GM18870 (cell line): ENCODE measurements around the gene LOC101059915.
A peak's percentile ranks its signal among the peaks of the same experiment; 100 is the strongest.
"Not testable (repeated sequence)": the region's sequence is repeated elsewhere in the genome, so short reads cannot be mapped to it uniquely, and the experiment has no call there.

ENCODE experiments used
- ATAC-seq: cut with Tn5 transposase; IDR thresholded peaks from one replicate; pipeline ENCODE4 v1.9.1; 2021; ENCODE audit warnings: moderate library complexity; ENCODE audit not compliant: unreplicated experiment

LOC101059915 gene

DNA sequence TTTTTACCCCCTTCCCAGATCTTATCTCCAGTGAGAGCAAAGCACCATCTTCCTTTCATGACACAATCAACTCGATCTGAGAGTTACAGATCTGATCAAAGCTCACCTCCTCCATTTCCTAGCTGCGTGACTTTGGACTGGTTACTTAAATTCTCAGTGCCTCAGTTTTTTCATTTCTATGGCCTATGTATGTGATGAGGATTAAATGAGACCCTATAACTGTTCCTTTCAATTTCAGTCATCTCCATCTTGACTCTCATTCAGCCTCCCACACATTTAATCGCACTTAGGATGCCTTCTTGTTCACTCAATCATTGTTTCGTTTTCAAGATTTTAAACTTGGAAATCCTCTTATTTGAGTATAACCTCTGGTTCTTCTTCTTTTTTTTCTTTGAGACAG, 28.9 kb upstream of the LOC101059915 start:
- ATAC-seq: no peak

DNA sequence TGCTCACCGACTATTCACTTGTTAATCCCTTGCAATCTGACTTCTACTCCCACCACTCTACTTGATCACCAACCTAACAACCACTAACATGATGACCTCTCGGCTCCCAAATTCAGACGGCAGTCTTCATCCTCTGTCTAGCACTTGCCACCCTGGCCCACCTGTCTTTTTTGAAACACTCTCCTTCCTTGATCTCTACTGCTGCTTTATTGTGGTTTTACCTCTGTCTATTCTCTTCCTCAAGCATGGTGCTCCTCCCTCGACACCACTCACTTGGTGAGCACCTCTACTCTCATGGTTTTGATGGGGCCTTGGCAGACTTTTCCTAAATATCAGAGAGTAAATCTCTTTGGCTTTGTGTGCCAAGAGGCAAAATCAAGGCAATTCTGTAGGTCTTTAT, 27.3 kb upstream of the LOC101059915 start:
- ATAC-seq: no peak

DNA sequence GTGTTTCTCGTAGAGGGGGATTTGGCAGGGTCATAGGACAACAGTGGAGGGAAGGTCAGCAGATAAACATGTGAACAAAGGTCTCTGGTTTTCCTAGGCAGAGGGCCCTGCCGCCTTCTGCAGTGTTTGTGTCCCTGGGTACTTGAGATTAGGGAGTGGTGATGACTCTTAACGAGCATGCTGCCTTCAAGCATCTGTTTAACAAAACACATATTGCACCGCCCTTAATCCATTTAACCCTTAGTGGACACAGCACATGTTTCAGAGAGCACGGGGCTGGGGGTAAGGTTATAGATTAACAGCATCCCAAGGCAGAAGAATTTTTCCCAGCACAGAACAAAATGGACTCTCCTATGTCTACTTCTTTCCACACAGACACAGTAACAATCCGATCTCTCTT, 22.9 kb upstream of the LOC101059915 start:
- ATAC-seq: not testable (repeated sequence)

DNA sequence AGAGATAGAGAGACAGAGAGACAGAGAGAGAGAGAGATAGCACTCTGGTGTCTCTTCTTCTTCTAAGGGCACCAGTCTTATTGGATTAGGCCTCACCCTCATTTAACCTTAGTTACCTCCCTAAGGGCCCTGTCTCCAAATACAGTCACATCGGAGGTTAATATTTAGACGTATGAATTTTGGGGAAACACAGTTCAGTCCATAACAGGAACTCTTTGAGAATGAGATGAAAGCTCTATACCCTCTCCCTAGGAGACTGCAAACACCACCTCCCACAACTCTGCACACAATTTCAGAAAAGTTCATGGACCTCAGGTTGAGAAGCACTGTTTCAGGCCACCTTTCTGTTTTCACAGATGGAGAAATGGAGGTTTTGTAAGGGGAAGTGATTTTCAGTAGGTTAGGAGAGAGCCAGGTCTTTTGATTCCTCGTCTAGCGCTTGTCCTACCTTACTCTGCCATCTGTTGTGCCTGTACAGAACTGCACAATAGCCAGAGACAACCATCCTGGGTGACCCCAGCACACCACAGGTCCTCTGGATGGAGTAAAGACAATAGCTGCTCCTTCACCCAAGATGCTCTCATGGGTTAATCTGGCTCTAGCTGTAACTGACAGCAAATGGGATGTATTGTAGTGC, 16.9 kb upstream of the LOC101059915 start:
- ATAC-seq: peak; percentile 73

DNA sequence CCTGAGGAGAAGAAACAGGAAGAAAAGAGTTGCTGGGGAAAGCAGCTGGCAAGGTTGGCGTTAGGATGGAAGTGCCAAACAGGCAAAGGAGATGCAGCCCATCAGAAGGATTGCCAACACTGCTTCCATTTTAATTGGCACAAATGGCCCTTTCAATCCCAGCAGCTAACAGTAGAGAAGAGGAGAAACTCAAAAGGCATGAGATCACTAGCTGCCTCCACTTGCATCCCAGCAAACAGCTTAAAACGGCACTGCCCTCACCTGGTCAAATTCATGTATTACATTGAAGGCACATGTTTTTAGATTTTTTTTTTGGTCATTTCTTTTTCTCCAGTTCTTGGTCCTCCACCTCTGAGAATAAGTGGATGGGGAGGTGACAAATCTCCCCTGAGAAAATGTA, 14.9 kb upstream of the LOC101059915 start:
- ATAC-seq: no peak

DNA sequence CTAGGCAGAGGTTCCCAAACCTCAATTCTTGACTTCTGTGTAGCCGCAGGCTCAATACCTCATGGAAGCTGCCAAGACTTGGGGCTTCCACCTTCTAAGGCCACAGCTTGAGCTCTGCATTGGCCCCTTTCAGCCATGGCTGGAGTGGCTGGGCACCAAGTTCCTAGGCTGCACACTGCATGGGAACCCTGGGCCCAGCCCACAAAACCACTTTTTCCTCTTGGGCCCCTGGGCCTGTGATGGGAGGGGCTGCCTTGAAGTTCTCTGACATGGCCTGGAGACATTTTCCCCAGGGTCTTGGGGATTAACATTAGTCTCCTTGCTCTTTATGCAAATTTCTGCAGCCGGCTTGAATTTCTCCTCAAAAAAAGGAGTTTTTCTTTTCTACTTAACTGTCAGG, 14.0 kb upstream of the LOC101059915 start:
- ATAC-seq: no peak

DNA sequence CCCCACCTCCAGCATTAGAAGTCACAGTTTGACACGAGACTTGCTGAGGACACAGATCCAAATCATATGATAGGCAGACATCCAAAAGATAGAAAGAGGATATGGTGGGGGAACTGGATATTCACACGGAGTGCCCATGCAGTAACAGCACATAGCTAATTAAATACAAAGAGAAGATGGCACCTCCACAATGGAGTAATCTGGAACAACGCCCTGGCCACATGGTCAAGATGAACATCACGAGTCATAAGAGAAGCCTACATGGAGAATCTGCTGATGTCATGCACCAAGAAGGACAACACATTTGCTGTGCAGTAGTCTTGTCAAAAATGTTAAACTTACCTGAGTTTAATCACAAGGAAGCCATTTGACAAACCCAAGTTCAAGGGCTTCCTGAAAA, 10.1 kb upstream of the LOC101059915 start:
- no peak for ATAC-seq

DNA sequence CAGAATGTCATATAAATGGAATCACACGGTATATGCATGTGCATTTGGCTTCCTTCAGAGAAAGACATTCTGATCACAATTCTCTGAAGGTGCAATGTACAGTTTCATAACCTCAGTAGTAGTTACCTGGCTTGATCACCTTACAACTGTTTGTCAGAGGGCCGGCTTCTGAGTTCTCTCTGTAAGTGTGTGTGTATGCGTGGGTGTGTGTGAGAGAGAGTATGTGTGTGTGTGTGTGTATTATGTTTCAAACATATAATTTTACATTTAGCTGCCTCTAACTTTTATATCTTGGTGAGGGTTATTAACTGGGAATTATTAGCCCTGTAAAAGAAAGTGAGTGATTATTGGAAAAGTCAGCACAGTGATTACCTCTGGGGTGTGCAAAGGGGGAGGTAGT, 8.0 kb upstream of the LOC101059915 start:
- ATAC-seq: no peak

DNA sequence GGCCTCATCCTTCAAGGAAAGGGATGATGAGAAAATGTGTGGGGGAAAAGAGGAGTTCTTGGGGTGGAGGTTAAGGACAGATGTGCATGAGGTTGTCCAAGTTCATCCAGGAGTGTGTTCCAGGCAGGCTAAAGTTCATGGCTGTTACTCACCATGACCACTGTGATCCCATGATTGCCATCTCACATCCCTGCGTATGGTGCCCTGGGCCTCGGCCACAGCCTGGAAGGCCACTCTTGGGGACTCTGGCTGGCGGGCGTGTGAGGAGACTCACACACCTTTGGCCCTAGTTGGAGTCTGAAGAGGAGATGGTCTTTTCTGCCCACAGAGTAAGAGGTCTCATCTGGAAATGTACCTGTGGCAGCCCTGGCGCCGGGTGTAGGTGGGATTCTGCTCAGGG, 7.4 kb upstream of the LOC101059915 start:
- no peak for ATAC-seq

DNA sequence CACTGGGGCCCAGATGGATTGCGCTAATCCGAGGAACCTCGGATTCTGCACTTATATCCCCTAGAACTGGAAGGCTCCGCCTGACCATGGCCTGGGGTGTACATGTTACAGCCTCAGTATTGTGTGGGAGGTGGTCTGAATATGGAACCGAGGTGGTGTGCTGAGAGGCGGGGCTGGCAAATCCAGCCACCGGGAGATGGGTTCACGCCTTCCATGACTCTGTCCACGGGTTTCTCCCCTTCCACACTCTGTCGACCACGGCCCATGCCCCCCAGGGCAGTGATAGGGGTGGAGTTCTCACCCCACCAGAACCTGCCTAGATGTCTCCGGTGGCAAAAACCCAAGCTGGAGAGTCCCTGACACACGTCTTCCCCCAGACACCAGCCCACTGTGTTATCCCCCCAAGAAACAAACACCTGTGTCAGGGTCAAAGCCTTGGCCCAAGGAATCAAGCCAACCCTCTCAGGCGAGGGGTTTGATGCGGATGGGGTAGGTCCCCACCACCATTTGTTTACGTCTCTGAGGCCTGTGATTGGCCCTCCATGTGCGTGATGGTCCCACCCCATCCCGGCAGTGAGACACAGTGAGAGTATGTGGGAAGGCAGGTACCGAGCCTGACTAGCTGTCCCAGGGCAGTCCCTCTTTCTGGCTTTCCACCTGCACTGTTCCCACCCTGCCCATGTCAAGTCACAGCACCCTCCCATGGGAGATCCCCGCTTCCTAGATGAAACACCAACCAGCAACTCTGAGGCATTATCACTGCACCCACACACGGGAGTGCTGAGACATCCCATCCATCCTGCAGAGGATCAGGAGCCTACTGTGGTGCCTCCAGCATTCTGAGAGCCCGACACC, 6.6 kb upstream of the LOC101059915 start:
- no peak for ATAC-seq

DNA sequence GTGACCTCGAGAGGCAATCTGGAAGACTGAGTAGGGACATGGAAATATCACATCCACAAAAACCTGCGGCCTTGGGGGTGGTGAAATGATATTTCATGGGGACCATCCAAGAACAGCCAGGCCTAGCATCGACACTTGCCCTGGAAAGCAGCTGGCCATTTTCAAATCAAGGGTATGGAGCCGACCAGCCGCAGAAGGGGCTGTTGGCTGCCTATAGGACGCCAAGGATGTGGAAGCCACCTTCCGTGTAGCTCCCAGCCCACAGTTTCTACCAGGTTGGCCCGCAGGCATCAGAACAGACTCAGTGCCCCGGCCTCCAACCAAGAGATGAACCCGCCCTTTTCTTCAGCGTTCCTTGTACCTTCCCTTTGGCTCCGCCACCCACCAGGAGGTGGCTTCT, 5.4 kb upstream of the LOC101059915 start:
- no peak for ATAC-seq

DNA sequence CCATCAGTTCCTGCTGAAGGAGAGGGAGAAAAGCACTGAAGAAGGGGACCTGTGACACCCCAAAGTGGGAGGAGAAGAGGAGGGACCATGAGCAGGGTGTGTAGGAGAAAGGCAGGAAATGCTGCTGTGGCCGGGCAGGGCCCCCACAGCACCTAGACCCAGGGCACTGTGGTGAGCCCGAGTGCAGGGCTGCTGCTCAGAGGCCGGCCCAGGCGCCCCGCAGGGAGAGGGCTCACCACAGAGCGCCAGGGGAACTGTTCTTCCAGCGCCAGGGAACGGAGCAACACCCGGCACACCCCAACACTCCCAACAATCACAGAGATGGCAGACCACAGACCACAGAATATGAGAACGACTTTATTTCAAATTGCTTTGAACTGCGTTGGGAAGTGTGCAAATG, 4.7 kb upstream of the LOC101059915 start:
- not testable (repeated sequence) for ATAC-seq

DNA sequence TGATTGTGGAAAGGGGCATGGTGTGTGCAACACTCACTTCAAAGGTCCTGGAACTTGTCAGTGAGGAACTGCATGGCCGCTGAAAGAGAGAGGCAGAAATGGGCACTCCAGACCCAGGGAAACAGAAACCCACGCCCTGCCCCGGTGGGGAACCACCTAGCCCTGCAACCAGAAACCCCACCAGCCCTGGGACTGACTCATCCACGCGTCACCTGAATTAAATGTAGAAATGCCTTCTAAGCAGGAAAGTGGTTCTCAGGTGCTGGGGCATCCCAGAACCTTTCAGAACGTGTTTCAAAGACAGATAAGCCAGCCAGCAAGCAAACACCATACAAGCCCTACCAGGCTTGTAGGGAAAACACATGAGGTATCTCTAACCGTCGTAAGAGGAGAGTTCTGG, 4.1 kb upstream of the LOC101059915 start:
- ATAC-seq: not testable (repeated sequence)

DNA sequence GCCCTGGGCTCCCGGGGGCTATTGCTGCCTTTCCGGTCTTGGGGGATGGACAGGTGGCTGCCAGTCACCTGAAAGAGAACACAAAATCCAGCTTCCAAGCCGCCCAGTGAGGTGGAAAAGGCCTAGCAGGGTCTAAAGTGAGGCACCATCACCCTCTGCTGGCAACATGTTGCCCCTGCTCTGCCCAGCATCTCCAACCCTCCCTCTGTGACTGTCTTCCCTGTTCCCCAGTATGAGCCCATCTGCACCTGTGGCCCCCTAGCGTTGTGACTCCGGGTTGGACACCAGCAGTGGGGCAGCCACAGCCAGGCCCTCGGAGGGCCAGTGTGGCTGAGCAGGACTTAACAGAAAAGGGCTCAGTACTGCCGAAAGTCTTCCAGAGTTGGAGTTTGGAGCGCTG, 3.1 kb upstream of the LOC101059915 start:
- not testable (repeated sequence) for ATAC-seq

DNA sequence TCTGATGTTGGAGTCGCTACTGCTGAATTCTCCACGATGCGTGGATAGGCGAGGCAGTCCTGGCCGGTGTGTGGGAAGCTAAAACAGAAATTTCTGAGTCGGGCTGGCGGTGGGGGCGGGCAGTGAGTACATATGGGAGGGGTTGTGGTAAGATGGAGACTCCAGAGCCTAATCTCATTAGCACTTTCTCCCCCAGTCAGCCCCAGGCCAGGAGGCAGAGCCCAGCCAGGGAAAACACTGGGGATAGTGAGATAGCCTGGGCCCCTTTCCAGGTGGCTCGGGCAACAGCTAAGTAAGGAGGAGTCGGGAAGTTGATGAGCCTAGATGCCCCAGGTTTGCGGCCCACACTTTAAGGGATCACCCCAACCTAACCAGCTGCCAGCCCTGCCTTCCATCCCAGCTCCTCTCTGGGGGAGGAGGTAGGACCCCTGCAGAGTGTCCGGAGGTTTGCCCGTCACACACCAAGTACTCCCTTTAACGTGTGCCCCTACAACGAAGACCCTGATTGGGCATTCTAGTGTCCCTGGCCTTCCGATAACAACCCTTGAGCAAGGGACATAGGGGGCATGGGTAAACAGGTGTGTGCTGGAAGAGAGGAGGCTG, 2.4 kb upstream of the LOC101059915 start:
- no peak for ATAC-seq

DNA sequence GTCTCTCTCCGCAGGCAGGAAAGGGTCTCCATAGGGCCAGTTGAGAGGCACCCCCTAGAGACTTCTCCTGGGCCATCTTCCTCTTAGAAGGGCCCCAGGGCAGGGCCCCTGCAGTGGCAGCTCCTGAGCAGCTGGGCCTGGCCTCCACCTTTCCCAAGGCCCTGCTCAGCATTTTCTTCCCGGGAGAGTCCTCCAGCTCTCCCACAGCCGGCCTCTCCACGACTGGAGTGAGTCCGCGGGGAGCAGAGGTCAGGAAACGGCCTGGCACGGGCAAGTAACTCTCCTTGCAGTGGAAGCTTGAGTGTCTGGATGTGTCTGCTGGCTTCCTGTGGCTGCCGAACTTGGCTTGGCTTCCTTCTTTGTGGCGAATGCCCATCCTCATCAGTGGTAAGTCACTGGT, 1.6 kb upstream of the LOC101059915 start:
- ATAC-seq: no peak

DNA sequence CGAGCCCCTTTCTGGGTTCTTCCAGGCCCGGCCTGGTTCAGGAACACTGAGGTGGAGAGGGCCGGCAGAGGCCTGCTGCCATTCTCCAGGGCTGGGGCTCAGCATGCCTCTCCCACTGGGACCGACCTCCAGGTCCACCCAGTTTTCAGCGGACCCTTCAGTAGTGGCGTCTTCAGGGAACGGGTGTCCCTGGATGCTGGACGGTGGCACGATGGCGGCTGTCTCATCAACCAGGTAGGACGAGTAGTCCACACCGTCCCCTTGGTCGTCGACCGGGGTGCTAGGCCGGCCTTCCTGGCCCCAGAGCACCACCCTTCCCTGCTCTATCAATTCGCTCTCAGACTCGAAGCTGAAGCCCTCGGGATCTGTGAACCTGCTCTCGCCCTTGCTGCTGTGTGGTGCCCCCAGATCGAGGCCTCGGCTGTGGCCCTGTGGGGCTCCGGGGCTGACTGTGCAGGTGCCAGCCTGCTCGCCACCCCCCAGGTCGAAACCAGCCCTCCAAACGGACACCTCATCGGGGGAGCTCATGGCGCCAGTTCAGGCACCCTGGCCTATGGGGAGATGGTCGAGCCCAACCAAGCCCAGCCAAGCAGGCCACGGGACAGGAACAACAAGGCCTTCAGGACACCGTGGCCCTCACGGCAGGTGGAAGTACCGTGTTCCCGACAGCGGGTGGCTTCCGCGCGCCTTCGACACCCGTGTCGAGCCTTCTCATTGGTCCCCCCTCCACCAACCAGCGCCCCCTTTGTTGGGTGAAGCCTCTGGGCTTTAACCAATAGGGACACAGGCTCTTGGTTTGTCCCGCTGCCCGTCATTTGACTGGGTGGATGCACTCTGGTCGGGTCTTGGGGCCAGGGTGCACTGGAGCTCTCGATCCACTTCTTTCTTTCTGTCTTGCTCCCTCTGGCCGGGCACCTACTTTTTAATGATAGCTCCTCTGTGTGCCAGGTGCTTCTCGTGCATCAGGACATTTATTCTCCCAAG, 814 bp upstream of the LOC101059915 start:
- no peak for ATAC-seq

DNA sequence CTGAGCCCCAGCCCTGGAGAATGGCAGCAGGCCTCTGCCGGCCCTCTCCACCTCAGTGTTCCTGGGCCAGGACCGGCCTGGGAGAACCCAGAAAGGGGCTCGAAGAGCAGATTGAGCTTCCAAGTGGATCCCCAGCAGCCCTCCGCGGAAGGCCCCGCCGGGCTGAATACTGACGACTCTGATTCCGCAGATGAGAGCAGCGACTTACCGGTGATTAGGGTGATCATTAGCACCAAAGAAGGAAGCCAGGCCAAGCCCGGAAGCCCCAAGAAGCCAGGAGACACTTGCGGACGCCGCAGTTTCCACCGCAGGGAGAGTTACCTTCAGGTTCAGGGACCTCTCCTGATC, 876 bp downstream of the LOC101059915 start:
- ATAC-seq: no peak

DNA sequence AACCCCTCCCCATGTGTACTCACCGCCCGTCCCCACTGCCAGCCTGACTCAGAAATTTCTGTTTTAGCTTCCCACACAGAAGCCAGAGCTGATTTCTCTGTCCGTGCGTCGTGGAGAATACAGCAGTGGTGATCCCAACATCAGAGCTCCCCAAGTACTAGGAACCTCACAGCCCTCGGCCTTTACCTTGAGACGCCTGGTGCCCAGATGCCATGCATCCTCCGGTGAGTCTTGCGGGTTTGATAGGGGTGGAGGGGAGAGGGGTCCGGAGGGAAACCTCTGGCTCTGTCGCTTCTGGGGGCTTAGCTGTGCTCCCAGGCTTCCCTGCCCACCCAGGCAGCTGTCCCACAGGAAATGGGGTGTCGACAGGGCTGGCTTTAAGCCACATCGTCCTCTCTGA, 2.1 kb downstream of the LOC101059915 start:
- no peak for ATAC-seq

DNA sequence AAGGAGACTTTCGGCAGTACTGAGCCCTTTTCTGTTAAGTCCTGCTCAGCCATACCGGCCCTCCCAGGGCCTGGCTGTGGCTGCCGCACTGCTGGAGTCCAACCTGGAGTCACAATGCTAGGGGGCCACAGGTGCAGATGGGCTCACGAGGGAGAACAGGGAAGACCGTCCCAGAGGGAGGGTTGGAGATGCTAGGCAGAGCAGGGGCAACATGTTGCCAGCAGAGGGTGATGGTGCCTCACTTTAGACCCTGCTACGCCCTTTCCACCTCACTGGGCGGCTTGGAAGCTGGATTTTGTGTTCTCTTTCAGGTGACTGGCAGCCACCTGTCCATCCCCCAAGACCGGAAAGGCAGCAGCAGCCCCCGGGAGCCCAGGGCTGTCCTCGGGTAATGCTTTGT, 2.6 kb downstream of the LOC101059915 start:
- ATAC-seq: not testable (repeated sequence)
